ENCODE results near the gene SCUBE3.

Gene SCUBE3

GRCh38 chr6:35213824-35214756 lies at the start of gene SCUBE3:
TSS of gene SCUBE3 (plus strand) at chr6:35213956. CDS start at chr6:35214419, 463 bp downstream.
- no peak for DNase-seq
- no peak for TF ChIP-seq POLR2A (IDR thresholded peaks at IDR 0.05; ENCODE audit: low read length)
- no peak for TF ChIP-seq GATA1 (IDR thresholded peaks at IDR 0.05; ENCODE audit: low read depth, low read length)

DNA sequence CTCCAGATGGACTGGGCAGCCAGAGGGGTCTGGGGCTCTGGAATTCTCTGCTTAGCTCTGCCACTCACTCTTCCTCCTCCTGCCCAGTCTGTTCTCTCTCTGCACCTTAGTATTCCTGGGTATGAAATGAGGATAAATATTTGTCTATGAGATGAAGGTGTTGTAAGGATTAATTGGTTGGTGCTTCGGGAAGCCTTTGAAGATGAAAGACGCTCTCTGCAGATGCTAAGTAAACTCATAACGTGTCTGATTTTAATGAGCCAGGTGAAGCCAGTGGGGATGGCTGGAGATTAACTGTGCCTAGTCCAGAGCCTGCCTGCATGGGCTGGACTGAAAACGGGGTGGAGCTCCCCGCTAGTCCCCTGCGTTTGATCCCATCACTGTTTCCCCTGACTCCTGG lies 49.5 kb upstream of the SCUBE3 start:
- TF ChIP-seq GATA1 (IDR thresholded peaks at IDR 0.05; ENCODE audit: low read depth, low read length), result no peak
- no peak for TF ChIP-seq POLR2A (IDR thresholded peaks at IDR 0.05; ENCODE audit: low read length)
- DNase-seq, result no peak

DNA sequence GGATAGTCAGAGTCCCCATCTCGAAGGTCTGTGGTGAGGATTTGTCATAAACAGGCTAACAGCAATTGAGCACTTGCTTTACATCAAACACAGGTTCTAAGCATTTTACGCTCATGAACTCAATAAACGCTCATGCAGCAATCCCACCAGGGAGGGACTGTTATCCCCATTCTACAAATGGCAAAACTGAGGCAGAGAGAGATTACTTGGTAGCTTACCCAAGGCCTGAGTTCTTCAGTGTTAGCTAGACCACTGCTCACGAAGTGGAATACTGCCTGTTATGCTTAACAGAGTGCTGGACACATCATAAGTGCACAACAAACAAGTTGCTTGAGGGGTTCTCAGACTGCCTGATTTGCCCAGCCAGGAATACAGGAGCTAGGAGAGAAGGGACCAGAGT lies 48.9 kb upstream of the SCUBE3 start:
- TF ChIP-seq POLR2A (IDR thresholded peaks at IDR 0.05; ENCODE audit: low read length) (no peak), GATA1 (IDR thresholded peaks at IDR 0.05; ENCODE audit: low read depth, low read length) (no peak)
- DNase-seq, result no peak

DNA sequence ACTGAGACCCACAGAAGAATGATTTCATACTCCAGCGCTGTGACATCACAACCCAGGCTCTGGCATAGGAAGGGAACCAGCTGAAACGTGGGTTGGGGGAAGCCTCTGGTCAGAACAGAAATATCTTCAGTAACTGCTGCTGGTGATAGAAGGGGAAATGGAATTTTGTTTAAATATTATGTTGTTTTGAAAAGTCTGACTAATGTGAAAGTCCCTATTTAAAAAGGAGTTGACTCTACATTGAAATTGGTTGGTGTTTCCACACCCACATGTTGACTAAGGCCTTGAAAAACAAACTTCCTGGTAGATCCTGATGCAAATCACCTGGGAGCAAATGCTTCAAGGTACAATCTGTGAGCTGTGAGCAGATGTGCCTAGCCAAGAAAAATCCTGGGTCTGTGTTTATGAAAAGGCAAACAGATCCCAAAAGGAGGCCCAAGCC lies 48.1 kb upstream of the SCUBE3 start:
- DNase-seq, result no peak
- TF ChIP-seq GATA1 (IDR thresholded peaks at IDR 0.05; ENCODE audit: low read depth, low read length) (no peak), POLR2A (IDR thresholded peaks at IDR 0.05; ENCODE audit: low read length) (no peak)

DNA sequence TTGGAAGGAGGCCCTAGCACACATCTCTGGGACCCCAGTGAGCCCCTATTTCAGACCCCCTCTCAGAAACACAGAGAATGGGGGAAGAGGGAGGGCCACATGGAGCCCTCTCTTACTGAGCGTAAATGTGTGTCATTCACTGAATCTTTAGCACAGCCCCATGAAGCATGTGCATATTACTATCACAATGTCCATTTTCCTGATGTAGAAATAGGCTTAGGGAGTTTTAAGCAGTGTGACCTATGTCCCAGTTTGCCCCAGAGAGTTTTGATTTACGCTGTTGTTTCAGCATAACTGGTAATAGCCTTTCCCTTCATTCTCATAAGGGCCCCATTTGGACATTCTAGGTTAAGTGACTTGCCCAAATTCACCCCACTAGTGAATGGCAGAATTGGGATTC lies 47.6 kb upstream of the SCUBE3 start:
- DNase-seq, result no peak
- TF ChIP-seq GATA1 (IDR thresholded peaks at IDR 0.05; ENCODE audit: low read depth, low read length) (no peak), POLR2A (IDR thresholded peaks at IDR 0.05; ENCODE audit: low read length) (no peak)

GRCh38 chr6:35166520-35166919 lies 47.2 kb upstream of the SCUBE3 start:
- DNase-seq, result no peak
- TF ChIP-seq POLR2A (IDR thresholded peaks at IDR 0.05; ENCODE audit: low read length), result no peak
- TF ChIP-seq GATA1 (IDR thresholded peaks at IDR 0.05; ENCODE audit: low read depth, low read length), result no peak

DNA sequence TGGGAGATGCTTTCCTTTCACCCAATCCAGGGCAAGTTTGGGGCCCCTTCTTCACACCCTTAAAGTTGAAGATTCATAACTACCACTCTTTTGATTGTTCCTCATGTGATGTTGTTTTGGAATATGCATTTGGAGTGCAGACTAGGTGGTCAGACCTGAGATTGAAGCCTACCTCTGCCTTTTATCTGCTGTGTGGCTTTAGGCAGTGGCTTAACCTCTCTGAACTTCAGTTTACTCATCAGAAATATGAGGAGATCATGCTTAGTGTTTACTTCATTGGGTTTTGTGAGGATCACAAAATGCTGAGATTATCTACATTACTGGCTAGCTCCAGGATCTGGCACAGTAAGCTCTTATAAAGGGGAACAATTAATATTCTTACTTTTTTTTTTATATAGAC lies 46.3 kb upstream of the SCUBE3 start:
- TF ChIP-seq GATA1 (IDR thresholded peaks at IDR 0.05; ENCODE audit: low read depth, low read length) (no peak), POLR2A (IDR thresholded peaks at IDR 0.05; ENCODE audit: low read length) (no peak)
- DNase-seq, result no peak

DNA sequence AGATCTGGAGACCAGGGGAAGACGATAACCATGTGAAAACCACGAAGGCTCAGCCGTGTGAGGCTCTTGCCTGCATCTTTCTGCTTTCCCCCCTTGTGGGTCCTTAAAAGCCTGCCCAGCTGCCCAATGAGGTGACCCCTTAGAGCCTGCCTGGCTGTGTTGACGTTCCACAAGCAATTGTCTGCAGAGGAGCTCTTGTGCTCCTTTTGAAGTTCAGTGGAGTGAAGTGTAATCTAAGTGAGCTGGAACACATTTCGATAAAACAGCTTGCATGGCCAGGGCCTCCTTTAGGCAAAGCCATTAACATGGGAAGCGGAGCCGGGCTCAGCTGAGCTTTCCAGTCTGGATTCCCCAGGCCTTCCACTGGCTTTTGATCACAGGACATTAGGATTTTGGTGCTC lies 45.3 kb upstream of the SCUBE3 start:
- TF ChIP-seq GATA1 (IDR thresholded peaks at IDR 0.05; ENCODE audit: low read depth, low read length), result no peak
- TF ChIP-seq POLR2A (IDR thresholded peaks at IDR 0.05; ENCODE audit: low read length), result no peak
- DNase-seq, result no peak

DNA sequence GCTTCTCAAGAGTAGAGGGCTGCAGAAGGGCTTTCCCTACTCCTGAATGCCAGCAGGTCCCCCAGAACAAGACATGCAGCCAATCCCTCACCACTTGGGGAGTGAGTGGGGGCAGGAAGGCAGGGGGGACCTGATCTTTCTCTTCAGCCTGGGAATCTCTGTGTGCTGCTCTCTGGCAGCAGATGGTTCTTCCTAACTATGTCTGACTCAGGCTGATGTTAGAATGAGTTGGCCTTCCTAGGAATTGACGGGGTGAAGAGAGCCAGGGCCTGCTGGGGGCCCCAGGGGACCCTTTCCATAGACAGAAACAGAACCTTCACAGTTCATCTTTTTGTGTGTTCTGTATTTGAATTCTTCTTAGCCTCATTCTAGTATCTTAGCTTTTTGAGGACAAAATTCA lies 43.6 kb upstream of the SCUBE3 start:
- no peak for TF ChIP-seq POLR2A (IDR thresholded peaks at IDR 0.05; ENCODE audit: low read length)
- TF ChIP-seq GATA1 (IDR thresholded peaks at IDR 0.05; ENCODE audit: low read depth, low read length), result no peak
- no peak for DNase-seq

GRCh38 chr6:35170891-35171290 lies 42.9 kb upstream of the SCUBE3 start:
- DNase-seq, result no peak
- no peak for TF ChIP-seq POLR2A (IDR thresholded peaks at IDR 0.05; ENCODE audit: low read length)
- TF ChIP-seq GATA1 (IDR thresholded peaks at IDR 0.05; ENCODE audit: low read depth, low read length), result no peak

GRCh38 chr6:35173044-35173426 lies 40.7 kb upstream of the SCUBE3 start:
- TF ChIP-seq GATA1 (IDR thresholded peaks at IDR 0.05; ENCODE audit: low read depth, low read length) (no peak), POLR2A (IDR thresholded peaks at IDR 0.05; ENCODE audit: low read length) (no peak)
- DNase-seq, result no peak

GRCh38 chr6:35173427-35174087 lies 40.2 kb upstream of the SCUBE3 start:
- DNase-seq, result no peak
- TF ChIP-seq GATA1 (IDR thresholded peaks at IDR 0.05; ENCODE audit: low read depth, low read length) (no peak), POLR2A (IDR thresholded peaks at IDR 0.05; ENCODE audit: low read length) (no peak)

DNA sequence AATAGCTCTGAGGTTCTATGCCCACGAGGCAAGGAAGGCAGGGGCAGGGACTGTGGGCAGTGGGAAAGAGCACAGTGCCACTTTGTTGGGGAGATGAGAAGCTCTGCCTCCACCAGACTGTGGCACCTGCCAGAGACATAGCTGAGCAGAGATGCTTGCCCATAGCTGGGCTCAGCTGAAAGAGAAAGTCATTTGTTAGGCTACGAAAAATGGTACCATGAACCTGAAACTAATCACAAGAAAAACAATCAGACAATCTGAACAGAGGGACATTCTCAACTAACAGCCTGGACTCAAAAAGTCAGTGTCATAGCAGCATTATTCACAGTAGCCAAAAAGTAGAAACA lies 39.7 kb upstream of the SCUBE3 start:
- no peak for TF ChIP-seq POLR2A (IDR thresholded peaks at IDR 0.05; ENCODE audit: low read length)
- no peak for TF ChIP-seq GATA1 (IDR thresholded peaks at IDR 0.05; ENCODE audit: low read depth, low read length)
- no peak for DNase-seq

GRCh38 chr6:35174501-35174900 lies 39.3 kb upstream of the SCUBE3 start:
- no peak for TF ChIP-seq POLR2A (IDR thresholded peaks at IDR 0.05; ENCODE audit: low read length)
- no peak for TF ChIP-seq GATA1 (IDR thresholded peaks at IDR 0.05; ENCODE audit: low read depth, low read length)
- DNase-seq, result no peak
